Large intestine (tissue), 3 donors: ENCODE measurements around the gene SDK2. TPM values are rescaled to one million over a fixed set of nuclear protein-coding genes. Genes with fewer than 3 reads are reported as not detected.

Experiments used
- DNase-seq, 2 donors: peaks; one replicate each; pipeline versions ENCODE4 v3.0.0 to v3.0.0-alpha.2; 2013
- H3K27ac ChIP-seq: one replicate; pipeline ENCODE4 v1.5.1; 2013; ENCODE audit warnings: low read length
- H3K27me3 ChIP-seq: 2 replicates; pipeline ENCODE4 v1.6.1; 2013; ENCODE audit warnings: low read length; ENCODE audit not compliant: control insufficient read depth, insufficient read depth
- H3K36me3 ChIP-seq: 2 replicates; pipeline ENCODE4 v1.6.1; 2013; ENCODE audit warnings: low read length; ENCODE audit not compliant: control insufficient read depth, insufficient read depth
- H3K4me1 ChIP-seq: one replicate; pipeline ENCODE4 v1.6.1; 2013; ENCODE audit warnings: low read length; ENCODE audit not compliant: control insufficient read depth, insufficient read depth
- H3K4me3 ChIP-seq: one replicate; pipeline ENCODE4 v1.5.1; 2013; ENCODE audit warnings: low read length
- H3K9me3 ChIP-seq: one replicate; pipeline ENCODE4 v1.6.1; 2013; ENCODE audit warnings: mild to moderate bottlenecking, low read depth, low read length, moderate library complexity; ENCODE audit not compliant: control insufficient read depth
- WGBS: methylation state at CpG from one replicate; pipeline ENCODE4 v1.1.5; 2013; ENCODE audit warnings: low lambda C conversion rate; ENCODE audit not compliant: insufficient coverage; 5-methylcytosine and 5-hydroxymethylcytosine counted together
- polyA plus RNA-seq: library from polyadenylated mRNA; unstranded; fragments of 120-200 nt; gene quantifications from one replicate; pipeline ENCODE4 v1.2.1, GENCODE V29; 2013

Gene SDK2
- polyA plus RNA-seq, 1 donor = 0.94 TPM

GRCh38 chr17:73348018-73348828, 296.0 kb downstream of the SDK2 start:
- no peak for DNase-seq
- Histone ChIP-seq H3K4me1 (peaks cover 12% of the 10 kb centered on the region), H3K27me3 (peaks cover 2% of the 10 kb centered on the region), H3K36me3 (no peaks in the 10 kb centered on the region), H3K4me3 (no peak overlapping the region), H3K9me3 (no peaks in the 10 kb centered on the region), H3K27ac (peak overlapping the region; percentile 47)
- WGBS = no CpG with 5 or more reads among the region's 19 CpGs

- WGBS = no CpG with 5 or more reads among the region's 5 CpGs
- H3K4me1 ChIP-seq = peaks cover 18% of the 10 kb centered on the region
- H3K27ac ChIP-seq = no peak overlapping the region
Measured at GRCh38 chr17:73347351-73347750, 296.9 kb downstream of the SDK2 start.

GRCh38 chr17:73346501-73347162, 297.6 kb downstream of the SDK2 start:
- no CpG with 5 or more reads among the region's 12 CpGs for WGBS
- peaks cover 21% of the 10 kb centered on the region for H3K4me1 ChIP-seq
- H3K27ac ChIP-seq = no peak overlapping the region
- H3K4me3 ChIP-seq = no peak overlapping the region
- no peak for DNase-seq
- H3K9me3 ChIP-seq = no peaks in the 10 kb centered on the region
- peaks cover 5% of the 10 kb centered on the region for H3K27me3 ChIP-seq
- H3K36me3 ChIP-seq = no peaks in the 10 kb centered on the region

More at GRCh38 chr17:73347351-73347750, 296.9 kb downstream of the SDK2 start:
- H3K36me3 ChIP-seq = no peaks in the 10 kb centered on the region
- DNase-seq = no peak
- H3K27me3 ChIP-seq = peaks cover 5% of the 10 kb centered on the region
- H3K4me3 ChIP-seq = no peak overlapping the region
- no peaks in the 10 kb centered on the region for H3K9me3 ChIP-seq

GRCh38 chr17:73343739-73344454, 300.3 kb downstream of the SDK2 start:
- no CpG with 5 or more reads among the region's 11 CpGs for WGBS
- no peaks in the 10 kb centered on the region for H3K9me3 ChIP-seq
- H3K4me3 ChIP-seq = no peak overlapping the region
- H3K4me1 ChIP-seq = peaks cover 18% of the 10 kb centered on the region
- no peaks in the 10 kb centered on the region for H3K36me3 ChIP-seq
- H3K27me3 ChIP-seq = peaks cover 5% of the 10 kb centered on the region
- DNase-seq = no peak
- H3K27ac ChIP-seq = peak overlapping the region; percentile 42

GRCh38 chr17:73343168-73343634, 301.0 kb downstream of the SDK2 start:
- Histone ChIP-seq H3K27ac (peak overlapping the region; percentile 42), H3K36me3 (no peaks in the 10 kb centered on the region), H3K4me1 (peaks cover 14% of the 10 kb centered on the region), H3K4me3 (no peak overlapping the region), H3K9me3 (no peaks in the 10 kb centered on the region), H3K27me3 (peaks cover 5% of the 10 kb centered on the region)
- no CpG with 5 or more reads among the region's 17 CpGs for WGBS
- DNase-seq = peak; percentile 61 to 66

- peaks cover 15% of the 10 kb centered on the region for H3K4me1 ChIP-seq
- DNase-seq = no peak
- H3K9me3 ChIP-seq = no peaks in the 10 kb centered on the region
- H3K4me3 ChIP-seq = no peak overlapping the region
- WGBS = no CpG with 5 or more reads among the region's 7 CpGs
- no peaks in the 10 kb centered on the region for H3K36me3 ChIP-seq
- peaks cover 5% of the 10 kb centered on the region for H3K27me3 ChIP-seq
- H3K27ac ChIP-seq = peak overlapping the region; percentile 42
Measured at GRCh38 chr17:73342541-73343167, 301.6 kb downstream of the SDK2 start.

GRCh38 chr17:73342050-73342522, 302.2 kb downstream of the SDK2 start:
- Histone ChIP-seq H3K4me1 (peaks cover 14% of the 10 kb centered on the region), H3K27ac (peak overlapping the region; percentile 42)
- WGBS = no CpG with 5 or more reads among the region's 12 CpGs

GRCh38 chr17:73341350-73342049, 302.7 kb downstream of the SDK2 start:
- Histone ChIP-seq H3K36me3 (no peaks in the 10 kb centered on the region), H3K4me3 (no peak overlapping the region), H3K27ac (peak overlapping the region; percentile 4), H3K9me3 (no peaks in the 10 kb centered on the region), H3K27me3 (peaks cover 5% of the 10 kb centered on the region), H3K4me1 (peaks cover 14% of the 10 kb centered on the region)
- WGBS = 60% methylated on average over 3 of the region's 15 CpGs
- no peak for DNase-seq

More at GRCh38 chr17:73342050-73342522, 302.2 kb downstream of the SDK2 start:
- Histone ChIP-seq H3K4me3 (no peak overlapping the region), H3K27me3 (peaks cover 5% of the 10 kb centered on the region), H3K9me3 (no peaks in the 10 kb centered on the region), H3K36me3 (no peaks in the 10 kb centered on the region)
- peak; percentile 62 to 63 for DNase-seq

- peak in 1 of 2 donors; percentile 70 for DNase-seq
- H3K27me3 ChIP-seq = peaks cover 5% of the 10 kb centered on the region
- H3K27ac ChIP-seq = no peak overlapping the region
- peaks cover 14% of the 10 kb centered on the region for H3K4me1 ChIP-seq
- WGBS = no CpG with 5 or more reads among the region's 7 CpGs
- no peaks in the 10 kb centered on the region for H3K9me3 ChIP-seq
- H3K36me3 ChIP-seq = no peaks in the 10 kb centered on the region
- no peak overlapping the region for H3K4me3 ChIP-seq
Measured at GRCh38 chr17:73340093-73340596, 304.1 kb downstream of the SDK2 start.
